HFFc6 (cell line): ENCODE data around the gene GDPD5. TPM values are rescaled to one million over a fixed set of nuclear protein-coding genes. Genes with fewer than 3 reads are reported as not detected.

Source experiments
- DNase-seq: peaks from one replicate; pipeline ENCODE4 v3.0.0-alpha.2; 2018
- H3K27ac Mint-ChIP-seq: 2 replicates; pipeline ENCODE4 v1.8.0; 2020; ENCODE audit warnings: mild to moderate bottlenecking, mixed read lengths
- H3K27me3 Mint-ChIP-seq: 2 replicates; pipeline ENCODE4 v1.8.0; 2021; ENCODE audit warnings: mild to moderate bottlenecking, moderate library complexity, mixed read lengths; ENCODE audit not compliant: insufficient read depth
- H3K36me3 Mint-ChIP-seq: 2 replicates; pipeline ENCODE4 v1.8.0; 2021; ENCODE audit warnings: low read depth, mixed read lengths
- H3K4me1 Mint-ChIP-seq: 2 replicates; pipeline ENCODE4 v1.8.0; 2020; ENCODE audit warnings: low read depth, mixed read lengths
- H3K4me3 Mint-ChIP-seq: 2 replicates; pipeline ENCODE4 v1.8.0; 2020; ENCODE audit warnings: mild to moderate bottlenecking, moderate library complexity, mixed read lengths
- H3K9me3 Mint-ChIP-seq: 2 replicates; pipeline ENCODE4 v1.8.0; 2020; ENCODE audit warnings: mild to moderate bottlenecking, mixed read lengths
- CTCF ChIP-seq: fragments of 200-600 bp; sonication (generic); IDR thresholded peaks from 2 replicates; pipeline ENCODE4 v1.5.0; 2021; ENCODE audit warnings: antibody characterized with exemption, mild to moderate bottlenecking
- total RNA-seq, 6 experiments: library from RNA; stranded (reverse); fragmentation: NEBNext Ultra II Directional; extraction: Animal tissue kit (Norgen Biotek cat#: 25700); gene quantifications; 2 replicates in 1 of 6; 3 replicates in 5 of 6; pipeline ENCODE4 v1.2.3, GENCODE V29; 2021

GDPD5 gene
- total RNA-seq, 6 experiments from 2014 or later = 2.5 to 5.7 (median 4.2) TPM

GRCh38 chr11:75555079-75555811 is 29.5 kb upstream of the GDPD5 start:
- H3K4me3 Mint-ChIP-seq = peak overlapping the region; percentile 66

GRCh38 chr11:75554258-75555022 is 28.7 kb upstream of the GDPD5 start:
- DNase-seq = peak; percentile 95
- no peaks in the 10 kb centered on the region for H3K9me3 Mint-ChIP-seq
- no peaks in the 10 kb centered on the region; the same call in 1 of the 2 replicates for H3K27me3 Mint-ChIP-seq
- no peaks in the 10 kb centered on the region for H3K36me3 Mint-ChIP-seq
- TF ChIP-seq CTCF = no peak
- peak overlapping the region; percentile 82 for H3K27ac Mint-ChIP-seq
- H3K4me1 Mint-ChIP-seq = peaks cover 54% of the 10 kb centered on the region
- peak overlapping the region; percentile 66 for H3K4me3 Mint-ChIP-seq

More at GRCh38 chr11:75555079-75555811, 29.5 kb upstream of the GDPD5 start:
- no peak for DNase-seq
- no peak for TF ChIP-seq CTCF
- Mint-ChIP-seq H3K9me3 (no peaks in the 10 kb centered on the region), H3K27me3 (no peaks in the 10 kb centered on the region; the same call in 1 of the 2 replicates), H3K4me1 (peaks cover 62% of the 10 kb centered on the region), H3K36me3 (no peaks in the 10 kb centered on the region), H3K27ac (peak overlapping the region; percentile 82)

- TF ChIP-seq CTCF = no peak
- peak overlapping the region; percentile 82 for H3K27ac Mint-ChIP-seq
- peaks cover 48% of the 10 kb centered on the region for H3K4me1 Mint-ChIP-seq
- no peak for DNase-seq
- no peaks in the 10 kb centered on the region for H3K36me3 Mint-ChIP-seq
- H3K27me3 Mint-ChIP-seq = no peaks in the 10 kb centered on the region; the same call in 1 of the 2 replicates
- no peaks in the 10 kb centered on the region for H3K9me3 Mint-ChIP-seq
- peak overlapping the region; percentile 66; the same call in 1 of the 2 replicates for H3K4me3 Mint-ChIP-seq
These were observed 28.1 kb upstream of the GDPD5 start for GRCh38 chr11:75553889-75554257.

GRCh38 chr11:75553182-75553581 is 27.4 kb upstream of the GDPD5 start:
- Mint-ChIP-seq H3K4me1 (peaks cover 41% of the 10 kb centered on the region), H3K36me3 (no peaks in the 10 kb centered on the region), H3K27ac (no peak overlapping the region), H3K9me3 (no peaks in the 10 kb centered on the region), H3K4me3 (no peak overlapping the region), H3K27me3 (no peaks in the 10 kb centered on the region; the same call in 1 of the 2 replicates)
- TF ChIP-seq CTCF = no peak
- DNase-seq = no peak

GRCh38 chr11:75549370-75549958 is 23.7 kb upstream of the GDPD5 start:
- H3K9me3 Mint-ChIP-seq = no peaks in the 10 kb centered on the region
- no peaks in the 10 kb centered on the region for H3K36me3 Mint-ChIP-seq
- no peak overlapping the region for H3K4me3 Mint-ChIP-seq
- TF ChIP-seq CTCF = no peak
- H3K27me3 Mint-ChIP-seq = peaks cover 2% of the 10 kb centered on the region
- peaks cover 17% of the 10 kb centered on the region for H3K4me1 Mint-ChIP-seq
- no peak for DNase-seq
- H3K27ac Mint-ChIP-seq = no peak overlapping the region
